ENCODE data around the gene PRELID3B. TPM values are rescaled to one million over a fixed set of nuclear protein-coding genes. Genes with fewer than 3 reads are reported as not detected.

Gene PRELID3B
- total and polyA plus RNA-seq, 2 donors, result 26.7 to 57.2 TPM

GRCh38 chr20:59006864-59007664, 35.5 kb downstream of the PRELID3B start, which contains the start of gene CTSZ:
TSS of gene CTSZ (minus strand) at chr20:59007254. CDS start at chr20:59007128, 126 bp downstream.
- DNase-seq (ENCODE audit: extremely low spot score), result no peak
- Histone ChIP-seq H3K4me3 (ENCODE audit: low read depth, low read length) (peak within 1 kb of the TSS; percentile 77), H3K27ac (ENCODE audit: low read depth) (peak within 1 kb of the TSS; percentile 35), H3K36me3 (ENCODE audit: insufficient read depth) (no peaks in the 10 kb centered on the region), H3K4me1 (ENCODE audit: insufficient read depth) (no peaks in the 10 kb centered on the region)
- 7% methylated on average over 82 of the region's 82 CpGs for whole genome bisulfite sequencing

DNA sequence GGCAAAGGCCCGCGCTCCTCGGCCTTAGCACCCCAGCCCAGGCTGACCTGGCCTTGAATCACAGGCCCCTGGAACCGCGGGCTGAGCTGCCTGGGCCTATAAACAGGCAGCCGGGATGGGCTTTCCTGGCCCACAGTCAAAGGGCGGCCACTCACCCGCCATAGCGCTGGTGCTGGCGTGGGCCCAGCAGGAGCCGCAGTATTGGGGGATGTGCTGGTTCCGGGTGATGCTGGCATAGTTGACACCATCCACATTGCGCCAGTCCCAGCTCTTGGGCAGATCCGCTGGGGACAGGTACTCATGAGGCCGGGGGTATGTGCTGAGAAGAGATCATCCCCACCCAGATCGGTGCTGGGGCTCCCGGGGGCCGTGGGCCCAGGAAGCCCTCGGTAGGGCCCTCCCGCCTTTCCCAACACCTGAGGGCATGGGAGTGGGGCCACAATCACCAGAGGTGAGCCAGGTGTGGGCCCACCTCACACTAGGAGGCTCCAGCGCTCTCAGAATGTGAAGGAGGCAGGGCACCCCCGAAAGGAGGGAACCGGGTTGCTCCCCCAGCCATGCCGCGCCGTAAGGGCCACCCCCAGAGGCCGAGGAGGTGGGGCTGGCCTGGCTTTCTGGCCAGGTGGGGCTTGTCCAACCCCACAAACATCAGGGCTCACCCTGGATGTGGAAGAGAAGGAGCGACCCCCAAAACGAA, 36.3 kb downstream of the PRELID3B start:
- 34% methylated on average over 29 of the region's 29 CpGs for WGBS
- Histone ChIP-seq H3K4me3 (ENCODE audit: low read depth, low read length) (peak overlapping the region; percentile 77), H3K4me1 (ENCODE audit: insufficient read depth) (no peaks in the 10 kb centered on the region), H3K36me3 (ENCODE audit: insufficient read depth) (no peaks in the 10 kb centered on the region), H3K27ac (ENCODE audit: low read depth) (peak overlapping the region; percentile 35)
- no peak for DNase-seq (ENCODE audit: extremely low spot score)

DNA sequence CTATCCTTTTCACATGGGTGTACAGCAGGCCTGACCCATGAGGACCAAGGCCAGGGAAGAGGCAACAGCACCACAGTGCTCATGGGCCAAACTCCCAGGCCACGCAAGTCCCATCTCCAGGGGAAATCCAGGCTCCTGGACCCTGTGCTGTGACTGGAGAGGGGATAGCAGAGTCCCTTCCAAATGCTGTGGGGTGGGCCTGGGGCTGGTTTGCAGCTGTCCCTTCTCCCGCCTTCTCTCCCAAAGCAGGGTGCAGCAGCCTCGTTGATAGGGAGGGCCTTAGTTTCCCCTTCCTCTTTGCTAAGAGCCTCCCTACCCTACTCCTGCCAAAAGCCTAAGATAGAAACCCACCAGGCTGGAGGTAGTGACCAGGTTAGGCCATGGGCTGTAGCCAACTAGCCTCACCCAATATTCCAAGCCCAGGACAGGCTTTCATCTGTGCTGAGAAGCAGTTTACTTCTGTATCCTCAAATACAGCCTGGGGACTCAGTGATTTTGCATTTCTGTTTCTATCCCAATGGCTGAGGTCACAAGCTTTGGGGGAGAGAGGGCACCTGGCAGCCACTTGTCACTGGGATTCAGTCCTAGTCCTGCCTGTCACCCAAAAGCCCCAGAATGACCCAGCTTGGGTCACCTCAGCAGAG, 36.9 kb downstream of the PRELID3B start:
- H3K4me1 ChIP-seq (ENCODE audit: insufficient read depth), result no peaks in the 10 kb centered on the region
- no peaks in the 10 kb centered on the region for H3K36me3 ChIP-seq (ENCODE audit: insufficient read depth)
- H3K4me3 ChIP-seq (ENCODE audit: low read depth, low read length), result peak overlapping the region; percentile 77
- WGBS, result 84% methylated on average over 3 of the region's 3 CpGs
- no peak for DNase-seq (ENCODE audit: extremely low spot score)
- no peak overlapping the region for H3K27ac ChIP-seq (ENCODE audit: low read depth)

DNA sequence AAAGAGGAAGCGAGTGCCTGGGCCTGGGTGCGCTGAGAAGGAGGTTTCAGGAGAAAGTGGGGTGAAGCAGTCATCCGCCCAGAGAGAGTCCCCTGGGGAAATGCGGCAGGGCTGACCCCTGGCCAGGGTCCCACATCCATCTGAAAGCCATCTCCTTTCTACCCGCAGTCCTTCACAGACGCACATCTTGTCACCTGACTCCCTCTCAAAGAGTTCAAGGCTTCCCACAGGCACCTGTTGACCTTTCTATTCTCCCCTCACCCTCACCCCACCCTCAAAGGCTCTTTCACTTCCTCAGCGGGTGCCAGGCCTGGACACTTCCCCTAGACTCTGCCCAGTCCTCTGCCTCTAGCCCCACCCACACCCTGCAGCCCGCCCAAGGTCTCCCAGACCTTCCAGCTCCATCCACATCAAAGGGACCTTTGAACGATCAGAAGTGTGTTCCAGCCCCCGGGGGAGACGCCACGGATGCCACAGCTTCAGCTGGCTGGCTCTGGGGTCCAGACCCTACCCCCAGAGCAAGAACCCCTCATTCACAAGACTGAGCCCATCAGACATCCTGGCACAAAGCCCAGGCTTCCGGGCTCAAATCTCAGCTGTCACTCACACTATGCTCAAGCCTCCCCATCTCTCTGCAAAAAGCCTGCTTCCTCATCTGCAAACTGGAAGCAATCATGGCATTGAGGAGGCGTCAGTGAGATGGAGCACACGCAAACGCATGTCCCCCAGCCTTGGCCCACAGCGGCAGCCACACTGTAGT, 37.6 kb downstream of the PRELID3B start:
- 61% methylated on average over 17 of the region's 17 CpGs for WGBS
- H3K27ac ChIP-seq (ENCODE audit: low read depth), result no peak overlapping the region
- no peak overlapping the region for H3K4me3 ChIP-seq (ENCODE audit: low read depth, low read length)
- no peaks in the 10 kb centered on the region for H3K4me1 ChIP-seq (ENCODE audit: insufficient read depth)
- DNase-seq (ENCODE audit: extremely low spot score), result no peak
- no peaks in the 10 kb centered on the region for H3K36me3 ChIP-seq (ENCODE audit: insufficient read depth)

DNA sequence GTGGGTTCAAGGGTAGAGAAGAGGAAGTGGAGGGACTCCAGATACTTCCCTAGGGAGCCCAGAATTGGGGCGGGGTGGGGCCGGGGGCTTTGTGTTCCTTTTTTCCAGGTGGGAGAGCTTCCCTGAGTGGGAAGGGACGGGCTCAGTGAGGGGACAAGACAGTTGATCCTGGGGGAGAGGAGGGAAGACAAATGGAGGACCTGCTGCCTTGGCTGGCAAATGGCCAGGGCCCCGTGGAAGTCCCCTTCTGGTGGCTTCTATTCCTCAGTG, 38.2 kb downstream of the PRELID3B start:
- DNase-seq (ENCODE audit: extremely low spot score), result no peak
- Histone ChIP-seq H3K4me1 (ENCODE audit: insufficient read depth) (no peaks in the 10 kb centered on the region), H3K27ac (ENCODE audit: low read depth) (no peak overlapping the region), H3K36me3 (ENCODE audit: insufficient read depth) (no peaks in the 10 kb centered on the region), H3K4me3 (ENCODE audit: low read depth, low read length) (no peak overlapping the region)
- 74% methylated on average over 4 of the region's 4 CpGs for WGBS

DNA sequence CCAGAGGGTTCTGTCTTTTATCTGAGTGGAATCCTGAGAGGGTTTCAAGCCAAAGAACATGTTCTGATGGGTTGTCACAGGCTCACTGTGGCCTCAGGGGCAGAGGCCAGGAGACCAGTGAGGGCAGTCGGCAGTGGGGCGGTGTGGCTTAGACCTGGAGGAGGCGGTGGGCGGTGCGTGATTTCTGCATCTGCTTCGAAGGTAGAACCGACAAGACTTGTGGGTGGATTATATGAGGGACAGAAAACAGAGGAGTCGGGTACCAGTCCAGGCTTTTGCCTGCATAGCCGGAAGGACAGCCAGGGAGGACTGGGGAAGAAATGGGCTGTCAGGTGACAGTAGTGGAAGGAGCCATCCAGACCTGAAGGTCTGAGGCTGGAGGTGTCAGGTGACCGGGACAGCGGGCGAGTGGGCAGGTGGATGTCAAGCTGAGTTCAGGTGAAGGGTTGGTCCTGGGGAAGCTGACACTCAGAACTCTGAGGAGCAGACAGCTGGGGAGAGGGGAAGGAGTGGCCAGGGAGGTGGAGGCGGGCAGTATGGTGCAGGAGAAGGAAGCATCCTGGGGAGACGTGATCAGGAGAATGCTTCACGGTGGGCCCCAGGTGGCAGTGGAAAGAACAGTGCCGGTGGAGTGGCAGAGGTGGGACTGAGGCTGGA, 38.6 kb downstream of the PRELID3B start:
- no peaks in the 10 kb centered on the region for H3K36me3 ChIP-seq (ENCODE audit: insufficient read depth)
- H3K4me1 ChIP-seq (ENCODE audit: insufficient read depth), result no peaks in the 10 kb centered on the region
- no peak overlapping the region for H3K27ac ChIP-seq (ENCODE audit: low read depth)

GRCh38 chr20:59002874-59003399, 39.6 kb downstream of the PRELID3B start:
- WGBS, result 85% methylated on average over 17 of the region's 17 CpGs
- Histone ChIP-seq H3K4me1 (ENCODE audit: insufficient read depth) (no peaks in the 10 kb centered on the region), H3K36me3 (ENCODE audit: insufficient read depth) (no peaks in the 10 kb centered on the region), H3K27ac (ENCODE audit: low read depth) (no peak overlapping the region), H3K4me3 (ENCODE audit: low read depth, low read length) (no peak overlapping the region)
- no peak for DNase-seq (ENCODE audit: extremely low spot score)

More for the DNA sequence above, 38.6 kb downstream of the PRELID3B start:
- no peak overlapping the region for H3K4me3 ChIP-seq (ENCODE audit: low read depth, low read length)
- DNase-seq (ENCODE audit: extremely low spot score), result no peak
- WGBS, result 84% methylated on average over 16 of the region's 16 CpGs

- Histone ChIP-seq H3K4me1 (ENCODE audit: insufficient read depth) (no peaks in the 10 kb centered on the region), H3K27ac (ENCODE audit: low read depth) (no peak overlapping the region), H3K4me3 (ENCODE audit: low read depth, low read length) (no peak overlapping the region), H3K36me3 (ENCODE audit: insufficient read depth) (no peaks in the 10 kb centered on the region)
- 90% methylated on average over 8 of the region's 8 CpGs for WGBS
- DNase-seq (ENCODE audit: extremely low spot score), result no peak
These were observed 40.2 kb downstream of the PRELID3B start for GRCh38 chr20:59002388-59002787.

- H3K27ac ChIP-seq (ENCODE audit: low read depth), result no peak overlapping the region
- H3K4me3 ChIP-seq (ENCODE audit: low read depth, low read length), result no peak overlapping the region
- 91% methylated on average over 27 of the region's 27 CpGs for WGBS
- H3K36me3 ChIP-seq (ENCODE audit: insufficient read depth), result no peaks in the 10 kb centered on the region
- DNase-seq (ENCODE audit: extremely low spot score), result no peak
- no peaks in the 10 kb centered on the region for H3K4me1 ChIP-seq (ENCODE audit: insufficient read depth)
These were observed 41.0 kb downstream of the PRELID3B start for GRCh38 chr20:59001449-59002171.

GRCh38 chr20:59001068-59001448, 41.5 kb downstream of the PRELID3B start:
- no peaks in the 10 kb centered on the region for H3K36me3 ChIP-seq (ENCODE audit: insufficient read depth)
- no peak for DNase-seq (ENCODE audit: extremely low spot score)
- H3K4me1 ChIP-seq (ENCODE audit: insufficient read depth), result no peaks in the 10 kb centered on the region
- H3K4me3 ChIP-seq (ENCODE audit: low read depth, low read length), result no peak overlapping the region
- H3K27ac ChIP-seq (ENCODE audit: low read depth), result no peak overlapping the region
- 90% methylated on average over 13 of the region's 13 CpGs for WGBS

DNA sequence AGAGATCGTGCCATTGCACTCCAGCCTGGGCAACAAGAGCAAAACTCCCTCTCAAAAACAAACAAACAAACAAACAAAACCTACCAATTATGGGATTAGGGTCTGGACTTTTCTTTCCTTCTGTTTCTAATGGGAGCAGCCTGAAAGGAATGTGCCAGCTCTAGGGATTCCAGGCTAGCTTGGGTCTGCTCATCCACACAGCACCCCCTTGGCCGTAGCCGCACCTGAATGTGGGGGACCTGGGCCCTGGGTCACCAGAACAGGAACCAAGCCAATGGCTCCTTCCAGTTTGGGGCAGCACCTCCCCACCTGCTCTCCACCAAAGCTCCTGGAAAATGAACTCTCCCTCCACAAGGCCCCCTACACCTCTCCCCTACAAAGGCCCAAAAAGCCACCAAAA, 42.3 kb downstream of the PRELID3B start:
- DNase-seq (ENCODE audit: extremely low spot score), result no peak
- H3K4me1 ChIP-seq (ENCODE audit: insufficient read depth), result no peaks in the 10 kb centered on the region
- 65% methylated on average over 3 of the region's 3 CpGs for WGBS
- no peak overlapping the region for H3K4me3 ChIP-seq (ENCODE audit: low read depth, low read length)
- H3K36me3 ChIP-seq (ENCODE audit: insufficient read depth), result no peaks in the 10 kb centered on the region
- no peak overlapping the region for H3K27ac ChIP-seq (ENCODE audit: low read depth)

DNA sequence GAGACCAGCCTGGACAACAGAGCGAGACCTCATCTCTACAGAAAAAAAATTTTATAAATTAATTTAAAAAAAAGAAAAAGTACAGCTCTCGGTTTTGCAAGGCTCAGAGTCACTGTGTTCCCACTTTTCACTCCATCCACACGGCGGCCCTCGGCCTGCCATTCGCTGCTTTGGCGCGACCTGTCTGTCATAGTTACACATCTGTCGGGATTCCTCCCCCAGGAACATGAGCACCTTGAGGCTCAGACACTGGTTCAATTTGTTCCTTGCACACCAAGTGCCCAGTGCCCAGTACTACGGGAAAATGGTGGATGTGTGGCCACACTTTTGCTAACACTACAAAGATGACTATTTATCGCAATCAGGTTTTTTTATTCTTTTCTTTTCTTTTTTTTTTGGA, 43.9 kb downstream of the PRELID3B start:
- Histone ChIP-seq H3K27ac (ENCODE audit: low read depth) (no peak overlapping the region), H3K4me1 (ENCODE audit: insufficient read depth) (no peaks in the 10 kb centered on the region), H3K4me3 (ENCODE audit: low read depth, low read length) (no peak overlapping the region), H3K36me3 (ENCODE audit: insufficient read depth) (peaks cover 3% of the 10 kb centered on the region)
- WGBS, result 92% methylated on average over 11 of the region's 11 CpGs
- DNase-seq (ENCODE audit: extremely low spot score), result no peak

Measured in urinary bladder (tissue), 4 donors.